GM18505 (cell line): ENCODE results near the gene PCNT.

Experiments used
- ATAC-seq: cut with Tn5 transposase; IDR thresholded peaks from one replicate; pipeline ENCODE4 v1.9.1; 2021; ENCODE audit not compliant: unreplicated experiment
- POLR2A ChIP-seq: IDR thresholded peaks from 4 replicates; pipeline ENCODE4 v1.6.1; 2011; ENCODE audit warnings: borderline replicate concordance; ENCODE audit not compliant: insufficient read depth, insufficient read length; ENCODE audit errors: extremely low read depth

PCNT gene

DNA sequence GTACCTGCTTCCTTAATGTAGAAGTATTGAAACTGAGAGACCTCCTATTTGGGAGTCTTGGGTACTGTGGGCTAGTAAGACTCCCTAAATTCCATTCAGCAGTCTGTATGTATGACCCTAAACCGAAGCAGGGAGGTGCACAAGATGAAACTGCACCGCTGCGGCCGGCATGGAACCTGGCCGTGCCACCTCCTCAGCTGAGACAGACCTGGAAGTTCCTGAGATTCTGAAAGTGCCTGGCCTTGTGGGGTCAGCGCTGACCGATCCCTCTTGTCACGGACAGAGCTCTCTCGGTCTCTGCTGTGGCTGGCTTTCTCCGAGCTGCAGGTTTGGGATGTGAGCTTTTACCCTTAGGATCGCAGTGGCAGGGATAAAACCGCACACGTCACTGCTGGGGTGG, 27.0 kb downstream of the PCNT start:
- no peak for ATAC-seq
- TF ChIP-seq POLR2A, result no peak

- no peak for TF ChIP-seq POLR2A
- ATAC-seq, result no peak
These were observed 27.7 kb downstream of the PCNT start for GRCh38 chr21:46351476-46352163.

DNA sequence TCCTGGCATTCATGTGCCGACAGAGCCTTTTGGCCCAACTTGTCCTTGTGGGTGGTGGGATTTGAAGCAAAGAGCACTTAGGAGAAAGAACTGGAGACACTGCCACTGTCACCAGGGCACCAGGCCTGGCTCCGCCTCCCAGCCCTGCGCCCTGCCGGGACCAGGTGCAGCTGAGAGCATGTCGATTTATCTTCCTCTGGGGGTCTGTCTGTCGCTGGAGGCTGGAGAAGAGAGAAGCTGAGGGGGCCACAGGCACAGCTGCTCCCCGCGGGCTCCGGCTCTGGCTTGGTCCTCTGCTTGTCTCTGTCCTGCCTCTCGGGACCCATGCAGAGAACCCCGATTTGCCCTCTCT, 28.2 kb downstream of the PCNT start:
- no peak for TF ChIP-seq POLR2A
- ATAC-seq, result no peak

GRCh38 chr21:46352913-46353312, 29.0 kb downstream of the PCNT start:
- ATAC-seq, result no peak
- no peak for TF ChIP-seq POLR2A

DNA sequence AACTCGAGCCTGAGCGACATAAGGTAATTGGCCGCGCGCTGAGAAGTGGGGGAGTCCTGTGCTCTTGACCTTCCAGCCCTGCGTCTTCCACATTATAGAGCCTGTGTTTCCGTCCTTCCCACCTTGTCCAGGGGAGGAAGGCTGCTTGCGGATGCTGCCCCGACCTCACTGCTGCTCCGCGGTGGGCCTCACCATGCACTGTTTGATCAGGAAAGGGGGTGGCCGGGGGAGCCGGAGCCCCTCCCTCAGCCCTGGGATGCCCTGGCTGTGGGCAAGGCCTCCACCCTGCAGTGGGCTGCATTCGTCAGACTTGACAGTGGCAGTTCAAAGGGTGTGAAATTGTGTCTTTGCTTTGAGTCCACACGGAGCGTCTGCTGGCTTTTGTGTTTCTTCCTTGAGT, 30.1 kb downstream of the PCNT start:
- TF ChIP-seq POLR2A, result no peak
- ATAC-seq, result no peak

DNA sequence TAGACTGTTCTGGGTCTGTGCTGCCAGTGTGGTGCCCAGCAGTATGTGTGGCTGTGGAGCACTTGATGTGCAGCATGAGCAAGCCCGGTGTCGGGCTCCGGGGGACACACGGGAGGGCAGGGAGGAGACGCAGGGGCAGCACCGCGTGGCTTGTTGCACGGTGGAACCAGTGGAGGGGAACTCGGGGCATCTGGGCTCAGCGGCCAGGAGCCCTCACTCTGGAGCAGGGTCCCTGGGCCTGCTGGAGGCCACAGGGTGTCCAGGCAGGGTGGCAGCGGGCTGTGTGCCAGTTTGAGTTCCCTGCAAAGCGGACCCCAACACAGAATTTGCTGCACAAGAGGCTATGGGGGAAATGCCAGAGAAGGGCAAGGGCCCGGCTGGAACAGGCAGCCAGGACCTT, 30.6 kb downstream of the PCNT start:
- no peak for TF ChIP-seq POLR2A
- no peak for ATAC-seq

DNA sequence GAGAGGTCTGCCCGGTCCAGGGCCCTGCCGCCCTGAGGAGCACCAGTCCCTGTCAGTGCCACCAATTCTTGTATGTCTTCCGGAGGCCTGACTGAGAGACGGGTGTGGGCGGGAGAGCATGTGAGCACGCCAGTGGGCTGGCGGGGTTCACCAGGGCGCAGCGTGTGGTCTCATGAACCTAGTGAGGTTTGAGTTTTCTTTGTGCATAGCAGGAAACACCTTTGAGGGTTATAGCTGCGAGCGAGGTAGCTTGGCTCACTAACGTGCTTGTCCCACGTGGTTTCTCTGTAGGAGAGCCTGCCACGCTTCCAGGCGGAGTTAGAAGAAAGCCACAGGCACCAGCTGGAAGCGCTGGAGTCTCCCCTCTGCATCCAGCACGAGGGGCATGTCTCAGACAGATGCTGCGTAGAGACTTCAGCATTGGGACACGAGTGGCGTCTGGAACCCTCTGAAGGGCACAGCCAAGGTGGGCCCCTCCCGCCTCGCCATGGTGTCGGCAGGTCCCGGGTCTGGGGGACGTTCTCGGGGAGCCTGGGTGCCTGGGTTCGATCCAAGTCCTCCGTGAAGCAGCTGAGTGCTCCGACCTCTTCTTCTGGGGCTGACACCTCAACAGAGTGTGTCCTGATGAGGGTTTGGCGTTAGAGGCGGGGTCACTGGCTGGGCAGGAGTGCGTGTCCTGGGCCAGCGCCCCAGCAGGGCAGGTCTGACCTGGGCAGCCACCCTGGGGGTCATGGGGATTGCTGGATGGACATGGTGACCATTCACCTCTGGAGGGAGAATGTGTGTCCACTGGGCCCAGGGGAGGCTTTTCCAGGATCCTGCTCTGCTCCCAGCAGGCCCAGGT, 31.4 kb downstream of the PCNT start:
- no peak for TF ChIP-seq POLR2A
- no peak for ATAC-seq

- ATAC-seq, result no peak
- TF ChIP-seq POLR2A, result no peak
These were observed 32.0 kb downstream of the PCNT start for GRCh38 chr21:46356005-46356338.

- no peak for ATAC-seq
- TF ChIP-seq POLR2A, result peak; percentile 31
These were observed 32.8 kb downstream of the PCNT start for GRCh38 chr21:46356494-46357334.

- no peak for ATAC-seq
- no peak for TF ChIP-seq POLR2A
These were observed 33.3 kb downstream of the PCNT start for GRCh38 chr21:46357335-46357604.

DNA sequence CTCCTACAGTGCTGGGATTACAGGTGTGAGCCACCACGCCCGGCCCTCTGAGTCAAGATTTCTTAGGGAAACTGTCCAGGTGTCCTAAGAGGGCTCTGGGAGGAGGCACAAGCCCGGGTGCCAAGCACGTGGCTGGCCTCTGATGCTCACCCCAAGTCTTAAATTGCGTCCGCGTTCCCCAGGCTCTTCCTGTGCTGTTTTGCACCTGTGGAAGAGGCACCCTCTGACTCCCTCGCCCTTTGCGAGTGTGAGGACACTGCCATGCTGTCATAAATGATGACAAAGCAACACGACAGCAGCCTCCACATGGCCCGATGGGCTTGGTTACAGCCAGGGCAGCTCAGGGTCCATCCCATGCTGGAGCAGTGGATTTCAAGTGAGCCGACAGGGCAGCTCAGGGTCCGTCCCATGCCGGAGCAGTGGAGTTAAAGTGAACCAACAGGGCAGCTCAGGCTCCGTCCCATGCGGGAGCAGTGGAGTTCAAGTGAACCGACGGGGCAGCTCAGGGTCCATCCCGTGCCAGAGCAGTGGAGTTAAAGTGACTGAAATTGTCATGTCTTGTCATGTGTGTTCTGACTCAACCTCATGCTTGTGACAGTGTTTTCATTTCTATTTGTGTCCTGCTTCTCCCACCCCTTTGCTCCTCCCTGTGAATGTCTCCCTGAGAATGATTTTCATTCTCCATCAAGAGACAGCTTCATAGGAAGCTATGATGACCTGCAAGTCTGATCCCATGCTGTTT, 33.9 kb downstream of the PCNT start:
- ATAC-seq, result no peak
- no peak for TF ChIP-seq POLR2A

- no peak for TF ChIP-seq POLR2A
- ATAC-seq, result no peak
These were observed 37.2 kb downstream of the PCNT start for GRCh38 chr21:46361176-46361575.

DNA sequence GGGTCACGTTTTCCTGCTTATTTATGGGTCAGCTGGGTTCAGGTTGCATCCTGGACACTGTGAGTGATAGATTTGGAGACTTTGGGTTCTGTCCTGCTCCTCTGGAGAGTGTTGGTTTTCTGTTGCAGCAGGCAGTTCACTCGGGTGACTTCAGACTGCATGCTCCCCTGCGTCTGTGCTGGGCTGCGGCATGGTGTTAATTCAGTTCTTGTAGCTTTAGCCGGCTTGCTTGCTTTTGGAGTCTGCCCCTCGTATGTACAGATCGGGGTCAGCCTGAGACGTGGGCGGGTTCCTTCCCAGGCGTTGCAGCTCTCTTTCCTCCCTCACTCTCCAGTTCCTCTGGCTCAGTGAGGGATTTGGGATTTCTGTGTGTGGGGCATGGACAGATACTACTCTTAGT, 38.0 kb downstream of the PCNT start:
- TF ChIP-seq POLR2A, result no peak

More for the DNA sequence above, 38.0 kb downstream of the PCNT start:
- ATAC-seq, result no peak
